Keratinocyte (primary cell): ENCODE measurements around the gene PHLDB3. TPM values are rescaled to one million over a fixed set of nuclear protein-coding genes. Genes with fewer than 3 reads are reported as not detected.
A peak's percentile ranks its signal among the peaks of the same experiment; 100 is the strongest.

Experiments used
- DNase-seq: peaks from one replicate; pipeline ENCODE4 v3.0.0-alpha.2; 2011; ENCODE audit warnings: low read depth, missing footprints, low spot score
- FAIRE-seq: peaks from 2 replicates; lab custom pipeline; 2011; peaks lifted over from hg19 to GRCh38; lab: Jason Lieb, UNC
- H2AFZ ChIP-seq: 2 replicates; pipeline ENCODE4 v1.6.0; 2012; ENCODE audit warnings: low read length, control low read depth, inconsistent platforms; ENCODE audit not compliant: control insufficient read depth
- H3K27ac ChIP-seq: 2 replicates; pipeline ENCODE4 v1.5.1; 2011; ENCODE audit warnings: low read length; ENCODE audit not compliant: control insufficient read depth, insufficient read depth
- H3K27me3 ChIP-seq: 3 replicates; pipeline ENCODE4 v1.6.0; 2011; ENCODE audit warnings: low read length; ENCODE audit not compliant: control insufficient read depth, insufficient read depth; ENCODE audit errors: extremely low read depth
- H3K36me3 ChIP-seq, 2 experiments: 2 replicates in 1 of 2; 3 replicates in 1 of 2; pipeline ENCODE4 v1.5.1; 2011; ENCODE audit warnings: low read length in 2 of 2, mild to moderate bottlenecking in 1 of 2; ENCODE audit not compliant: control insufficient read depth in 2 of 2, insufficient read depth in 2 of 2; ENCODE audit errors: extremely low read depth in 1 of 2
- H3K4me1 ChIP-seq: 3 replicates; pipeline ENCODE4 v1.5.1; 2011; ENCODE audit warnings: low read length; ENCODE audit not compliant: control insufficient read depth, insufficient read depth; ENCODE audit errors: extremely low read depth
- H3K4me2 ChIP-seq: 3 replicates; pipeline ENCODE4 v1.6.0; 2011; ENCODE audit warnings: low read depth, low read length; ENCODE audit not compliant: control insufficient read depth, insufficient read depth; ENCODE audit errors: extremely low read depth
- H3K4me3 ChIP-seq, 3 experiments: fragments of 200-600 bp in 1 of 3; sonication (generic) in 1 of 3; 2 replicates in 2 of 3; 3 replicates in 1 of 3; pipeline ENCODE4 v1.5.1; 2011 to 2016; ENCODE audit warnings: low read length in 3 of 3, mild to moderate bottlenecking in 3 of 3, control low read depth in 2 of 3, inconsistent platforms in 1 of 3, low read depth in 1 of 3, mixed read lengths in 1 of 3, mixed run types in 1 of 3, moderate library complexity in 1 of 3; ENCODE audit not compliant: control insufficient read depth in 2 of 3, insufficient read depth in 2 of 3; ENCODE audit errors: extremely low read depth in 1 of 3
- H3K79me2 ChIP-seq: 2 replicates; pipeline ENCODE4 v1.6.0; 2012; ENCODE audit warnings: low read length; ENCODE audit not compliant: control insufficient read depth, insufficient read depth
- H3K9ac ChIP-seq: 3 replicates; pipeline ENCODE4 v1.6.0; 2011; ENCODE audit warnings: low read length; ENCODE audit not compliant: control insufficient read depth, insufficient read depth; ENCODE audit errors: extremely low read depth
- H3K9me1 ChIP-seq: 3 replicates; pipeline ENCODE4 v1.6.0; 2011; ENCODE audit warnings: low read length; ENCODE audit not compliant: control insufficient read depth, insufficient read depth; ENCODE audit errors: extremely low read depth
- H3K9me3 ChIP-seq: 2 replicates; pipeline ENCODE4 v1.5.1; 2012; ENCODE audit warnings: low read depth, low read length; ENCODE audit not compliant: control insufficient read depth
- H4K20me1 ChIP-seq: 3 replicates; pipeline ENCODE4 v1.6.0; 2011; ENCODE audit warnings: low read length; ENCODE audit not compliant: control insufficient read depth, insufficient read depth; ENCODE audit errors: extremely low read depth
- CTCF ChIP-seq, 3 experiments: IDR thresholded peaks in 1 of 3; conservative IDR thresholded peaks in 1 of 3; optimal IDR thresholded peaks in 1 of 3; 2 replicates in 2 of 3; 3 replicates in 1 of 3; pipeline versions ENCODE3 to v1.5.1; 2011; ENCODE audit warnings: low read length in 3 of 3, mild to moderate bottlenecking in 3 of 3, moderate library complexity in 2 of 3, control low read depth in 1 of 3, inconsistent platforms in 1 of 3; ENCODE audit not compliant: insufficient read depth in 2 of 3; ENCODE audit errors: extremely low read depth in 1 of 3
- EZH2 ChIP-seq: IDR thresholded peaks from one replicate; pipeline ENCODE4 v1.6.1; 2012; ENCODE audit warnings: inconsistent platforms, mild to moderate bottlenecking, low read length, moderate library complexity
- dilution Hi-C: fragments of 300-500 bp; cut with MboI; formaldehyde crosslinking; loops from one replicate; pipeline ENCODE4 v1.7.0; 2020; ENCODE audit warnings: low sequenced_read_pairs; ENCODE audit not compliant: extremely low pct_ligation_motif_present
- polyA plus RNA-seq, 5 experiments: library from polyadenylated mRNA; depleted of rRNA in 3 of 5; stranded (reverse) in 3 of 5; stranded (forward) in 1 of 5; unstranded in 1 of 5; fragments of >200 nt; gene quantifications; 1 replicate in 1 of 5; 2 replicates in 3 of 5; 3 replicates in 1 of 5; pipeline versions ENCODE4 v1.2.1 to v1.2.3, GENCODE V29; 2011 to 2012; ENCODE audit warnings: missing spikeins in 2 of 5, low read depth in 1 of 5, low replicate concordance in 1 of 5

PHLDB3 gene
- polyA plus RNA-seq, 1 donor (not counting 4 experiments of a cell fraction or from before 2014, with no cell fraction given) = 6.7 TPM

- FAIRE-seq = no peak
- TF ChIP-seq CTCF (optimal IDR thresholded peaks at IDR 0.05 in 1 of 3, IDR thresholded peaks at IDR 0.05 in 1 of 3, conservative IDR thresholded peaks at IDR 0.05 in 1 of 3; ENCODE audit: extremely low read depth in 1 of 3, insufficient read depth in 2 of 3, low read length in 3 of 3) = no peak
- no peak for TF ChIP-seq EZH2
- dilution Hi-C loops = no loop called here
- peaks cover 6% of the 10 kb centered on the region for H4K20me1 ChIP-seq
- no peaks in the 10 kb centered on the region for H3K9me3 ChIP-seq
- no peak overlapping the region for H2AFZ ChIP-seq
- H3K9ac ChIP-seq = no peak overlapping the region
- peak overlapping the region; percentile 31 for H3K27ac ChIP-seq
- H3K9me1 ChIP-seq = no peaks in the 10 kb centered on the region
- H3K4me3 ChIP-seq = no peak overlapping the region
- no peak for DNase-seq
- H3K4me1 ChIP-seq = peaks cover 40% of the 10 kb centered on the region
- peaks cover 8 to 9% of the 10 kb centered on the region in 2 experiments for H3K36me3 ChIP-seq
- H3K27me3 ChIP-seq = no peaks in the 10 kb centered on the region
- H3K4me2 ChIP-seq = no peak overlapping the region
- H3K79me2 ChIP-seq = peaks cover 61% of the 10 kb centered on the region
These were observed 18.4 kb upstream of the PHLDB3 start for GRCh38 chr19:43522929-43523328.

- Histone ChIP-seq H3K4me2 (no peak overlapping the region), H3K36me3 (peaks cover 8 to 15% of the 10 kb centered on the region in 2 experiments), H3K9me3 (no peaks in the 10 kb centered on the region), H3K4me1 (peaks cover 29% of the 10 kb centered on the region), H2AFZ (no peak overlapping the region), H4K20me1 (peaks cover 3% of the 10 kb centered on the region), H3K9ac (peak overlapping the region; percentile 58), H3K9me1 (no peaks in the 10 kb centered on the region), H3K4me3 (no peak overlapping the region), H3K27me3 (no peaks in the 10 kb centered on the region), H3K27ac (peak overlapping the region; percentile 85), H3K79me2 (peaks cover 51% of the 10 kb centered on the region)
- peak; percentile 91 for FAIRE-seq
- peak; percentile 98 for DNase-seq
- dilution Hi-C loops = no loop called here
- TF ChIP-seq CTCF (optimal IDR thresholded peaks at IDR 0.05 in 1 of 3, IDR thresholded peaks at IDR 0.05 in 1 of 3, conservative IDR thresholded peaks at IDR 0.05 in 1 of 3; ENCODE audit: extremely low read depth in 1 of 3, insufficient read depth in 2 of 3, low read length in 3 of 3) (peak; percentile 80 to 89 (median 85)), EZH2 (no peak)
These were observed 15.0 kb upstream of the PHLDB3 start for GRCh38 chr19:43519436-43520088.
